Measurements from ENCODE around the gene STPG2. TPM values are rescaled to one million over a fixed set of nuclear protein-coding genes. Genes with fewer than 3 reads are reported as not detected.

STPG2 gene
- total and polyA plus RNA-seq, 12 donors: 0.07 to 1.8 (median 0.61) TPM; not detected in 3

DNA sequence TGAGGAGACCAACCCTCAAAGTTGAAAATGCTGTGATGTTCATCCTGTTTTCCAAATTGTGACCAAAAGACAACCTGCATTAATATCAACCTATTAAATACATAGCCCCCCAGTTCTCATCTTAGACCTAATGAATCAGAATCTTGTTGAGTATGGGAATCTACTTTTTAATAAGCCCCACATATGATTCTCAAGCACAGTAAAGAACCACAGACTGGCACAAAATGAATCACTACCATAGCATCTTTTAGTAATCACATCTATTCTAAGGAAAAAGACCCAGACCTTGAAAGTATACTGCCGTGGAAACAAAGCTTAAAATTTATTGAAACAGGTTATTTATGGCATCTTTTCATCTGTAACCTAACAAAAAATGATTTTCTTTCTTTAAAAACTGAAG is 152.9 kb downstream of the STPG2 start:
- intact Hi-C loops (cut with DNase I): no loop called here
- DNase-seq: no peak
- 27 to 44% (median 37%) methylated on average over 1 of the region's 1 CpG for WGBS, 4 donors
- Histone ChIP-seq H3K9me3 (replicated peaks in 1 of 3) (no peaks in the 10 kb centered on the region), H3K4me1 (replicated peaks in 1 of 2) (no peaks in the 10 kb centered on the region), H3K27me3 (no peaks in the 10 kb centered on the region), H3K36me3 (replicated peaks in 1 of 2) (no peaks in the 10 kb centered on the region), H3K4me3 (no peak overlapping the region), H3K27ac (no peak overlapping the region)
- TF ChIP-seq, protein P1, sequence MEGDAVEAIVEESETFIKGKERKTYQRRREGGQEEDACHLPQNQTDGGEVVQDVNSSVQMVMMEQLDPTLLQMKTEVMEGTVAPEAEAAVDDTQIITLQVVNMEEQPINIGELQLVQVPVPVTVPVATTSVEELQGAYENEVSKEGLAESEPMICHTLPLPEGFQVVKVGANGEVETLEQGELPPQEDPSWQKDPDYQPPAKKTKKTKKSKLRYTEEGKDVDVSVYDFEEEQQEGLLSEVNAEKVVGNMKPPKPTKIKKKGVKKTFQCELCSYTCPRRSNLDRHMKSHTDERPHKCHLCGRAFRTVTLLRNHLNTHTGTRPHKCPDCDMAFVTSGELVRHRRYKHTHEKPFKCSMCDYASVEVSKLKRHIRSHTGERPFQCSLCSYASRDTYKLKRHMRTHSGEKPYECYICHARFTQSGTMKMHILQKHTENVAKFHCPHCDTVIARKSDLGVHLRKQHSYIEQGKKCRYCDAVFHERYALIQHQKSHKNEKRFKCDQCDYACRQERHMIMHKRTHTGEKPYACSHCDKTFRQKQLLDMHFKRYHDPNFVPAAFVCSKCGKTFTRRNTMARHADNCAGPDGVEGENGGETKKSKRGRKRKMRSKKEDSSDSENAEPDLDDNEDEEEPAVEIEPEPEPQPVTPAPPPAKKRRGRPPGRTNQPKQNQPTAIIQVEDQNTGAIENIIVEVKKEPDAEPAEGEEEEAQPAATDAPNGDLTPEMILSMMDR (IDR thresholded peaks at IDR 0.05): no peak
- no peak for TF ChIP-seq POLR2A (IDR thresholded peaks at IDR 0.05)

DNA sequence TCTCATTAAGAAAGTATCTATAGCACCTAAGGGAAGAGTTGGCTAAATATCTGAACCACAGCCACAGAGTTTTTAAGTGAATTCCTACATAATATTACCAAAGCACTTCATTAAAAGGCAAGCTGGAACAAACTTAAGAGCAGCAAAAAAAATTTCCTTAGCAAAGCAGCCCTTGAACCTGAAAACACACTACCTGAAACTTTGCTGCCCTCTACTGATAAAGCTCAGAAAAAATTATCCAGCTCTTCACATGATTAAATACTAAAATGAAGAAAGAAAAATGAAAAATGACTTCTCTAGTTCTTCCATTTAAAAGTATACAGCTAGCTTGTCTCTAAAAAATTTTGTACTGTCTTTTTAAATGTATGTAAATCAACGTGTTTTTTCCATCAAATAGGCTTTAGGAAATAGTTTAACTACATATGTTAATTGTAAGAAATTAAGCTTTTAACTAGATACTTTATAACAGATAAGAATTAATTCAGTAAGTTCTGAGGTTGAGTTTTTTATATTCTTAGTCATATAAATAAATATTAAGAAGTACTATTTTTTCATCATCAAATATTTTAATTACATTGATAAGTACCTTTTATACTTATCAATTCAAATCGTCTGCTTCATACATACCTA is 156.1 kb downstream of the STPG2 start:
- no peaks in the 10 kb centered on the region for H3K4me1 ChIP-seq (replicated peaks in 1 of 2)
- no peak for DNase-seq
- H3K9me3 ChIP-seq (replicated peaks in 1 of 3): no peaks in the 10 kb centered on the region
- H3K36me3 ChIP-seq (replicated peaks in 1 of 2): no peaks in the 10 kb centered on the region
- H3K27ac ChIP-seq: no peak overlapping the region
- H3K4me3 ChIP-seq: no peak overlapping the region
- WGBS, 4 donors: 38 to 40% (median 38%) methylated on average over 2 of the region's 2 CpGs
- H3K27me3 ChIP-seq: no peaks in the 10 kb centered on the region
- TF ChIP-seq POLR2A (IDR thresholded peaks at IDR 0.05): no peak
- TF ChIP-seq, protein P1 (IDR thresholded peaks at IDR 0.05): peak in 5 of 6 experiments; percentile 27 to 57 (median 47)
- intact Hi-C loops (cut with DNase I): no loop called here

DNA sequence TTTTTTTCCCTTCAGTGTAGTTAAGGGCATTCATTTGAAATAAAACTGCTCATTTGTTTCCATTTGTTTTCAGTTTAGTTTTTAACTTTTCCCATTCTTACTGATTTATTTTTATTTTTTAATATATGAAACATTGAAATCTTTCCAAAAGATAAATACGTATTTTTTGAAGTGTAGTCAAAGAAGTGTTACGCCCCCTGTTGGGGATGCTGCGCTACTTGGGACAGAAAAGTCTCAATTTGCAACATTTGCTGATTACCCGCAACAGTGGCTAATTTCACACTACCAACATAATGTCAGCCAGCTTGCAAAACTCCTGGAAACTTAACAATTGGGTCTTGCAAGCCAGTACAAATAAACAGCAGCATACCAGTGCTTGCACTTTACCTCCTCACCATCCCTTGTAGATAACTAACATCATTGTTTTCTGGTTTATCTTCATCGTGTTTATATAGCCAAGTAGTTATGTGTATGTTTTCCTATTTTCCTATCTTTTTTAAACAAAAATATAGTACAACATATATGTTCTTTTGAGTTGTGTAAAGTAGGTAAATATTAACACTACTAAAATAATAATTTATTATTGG is 158.6 kb downstream of the STPG2 start:
- H3K36me3 ChIP-seq (replicated peaks in 1 of 2): no peaks in the 10 kb centered on the region
- no peaks in the 10 kb centered on the region for H3K27me3 ChIP-seq
- no peak overlapping the region for H3K4me3 ChIP-seq
- H3K27ac ChIP-seq: no peak overlapping the region
- H3K4me1 ChIP-seq (replicated peaks in 1 of 2): no peaks in the 10 kb centered on the region
- no peak for DNase-seq
- WGBS, 4 donors: 73 to 84% (median 78%) methylated on average over 5 of the region's 5 CpGs
- H3K9me3 ChIP-seq (replicated peaks in 1 of 3): peaks cover 0 to 5% (median 0%) of the 10 kb centered on the region in 3 donors
- intact Hi-C loops (cut with DNase I): no loop called here
- TF ChIP-seq POLR2A (IDR thresholded peaks at IDR 0.05): no peak
- TF ChIP-seq, protein P1 (IDR thresholded peaks at IDR 0.05): peak in 1 of 6 experiments; percentile 21

DNA sequence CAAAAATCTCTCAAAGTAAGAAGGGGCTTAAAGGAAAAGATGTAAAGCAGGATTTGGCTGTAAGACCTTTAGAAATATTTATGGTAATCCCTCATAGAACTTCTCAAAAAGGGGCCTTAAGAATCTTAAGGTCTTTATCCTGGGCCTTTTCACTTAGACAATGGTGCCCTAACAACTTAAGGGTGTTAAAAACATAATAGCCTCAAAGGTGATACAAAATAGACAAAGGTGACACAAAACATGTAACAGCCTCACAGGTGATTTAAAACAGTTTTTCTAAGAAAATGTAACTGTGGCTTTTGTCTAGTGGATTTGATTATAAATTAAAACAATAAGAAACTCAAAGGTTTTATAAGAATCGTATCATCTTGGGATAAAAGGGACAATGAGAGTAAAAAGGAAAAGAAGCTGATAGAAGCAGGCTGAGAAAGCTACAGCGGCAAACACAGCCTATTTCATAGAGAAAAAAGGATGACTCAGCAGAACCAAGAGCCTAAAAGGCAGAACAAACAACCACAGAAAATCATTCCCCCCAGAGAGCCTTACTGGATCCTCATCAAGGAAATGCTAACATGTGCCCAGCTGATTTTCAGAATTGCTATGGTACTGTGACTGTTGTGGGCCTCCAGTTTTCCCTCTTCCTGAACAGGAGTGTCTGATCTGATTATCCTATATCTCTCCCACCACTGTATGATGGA is 164.3 kb downstream of the STPG2 start:
- DNase-seq: no peak
- no peaks in the 10 kb centered on the region for H3K27me3 ChIP-seq
- H3K9me3 ChIP-seq (replicated peaks in 1 of 3): peaks cover 0 to 5% (median 0%) of the 10 kb centered on the region in 3 donors
- no peak overlapping the region for H3K27ac ChIP-seq
- 83 to 96% (median 91%) methylated on average over 2 of the region's 2 CpGs for WGBS, 4 donors
- no peak overlapping the region for H3K4me3 ChIP-seq
- H3K4me1 ChIP-seq (replicated peaks in 1 of 2): no peaks in the 10 kb centered on the region
- no peaks in the 10 kb centered on the region for H3K36me3 ChIP-seq (replicated peaks in 1 of 2)
- TF ChIP-seq POLR2A (IDR thresholded peaks at IDR 0.05): no peak
- TF ChIP-seq, protein P1 (IDR thresholded peaks at IDR 0.05): no peak
- intact Hi-C loops (cut with DNase I): no loop called here
